Prostate gland (tissue), 2 donors: ENCODE data around the gene ADARB2.

Experiments
- POLR2A ChIP-seq: fragments of 450-650 bp; IDR thresholded peaks from one replicate; pipeline ENCODE4 v1.6.1; 2016; ENCODE audit warnings: antibody characterized with exemption, mild to moderate bottlenecking
- POLR2AphosphoS5 ChIP-seq: sonication (generic); formaldehyde crosslinking; IDR thresholded peaks from one replicate; pipeline ENCODE4 v1.6.1; 2017; ENCODE audit warnings: antibody characterized with exemption
- TF ChIP-seq, protein P1 (sequence below), 4 experiments: fragments of 200-600 bp in 2 of 4; fragments of 450-650 bp in 2 of 4; sonication (generic) in 2 of 4; IDR thresholded peaks; 1 replicate in 3 of 4; 2 replicates in 1 of 4; pipeline ENCODE4 v1.5.1; 2016 to 2019; ENCODE audit warnings: antibody characterized with exemption in 4 of 4, mild to moderate bottlenecking in 2 of 4, moderate library complexity in 2 of 4

GRCh38 chr10:1287487-1287886 is 449.8 kb downstream of the ADARB2 start:
- TF ChIP-seq, protein P1, sequence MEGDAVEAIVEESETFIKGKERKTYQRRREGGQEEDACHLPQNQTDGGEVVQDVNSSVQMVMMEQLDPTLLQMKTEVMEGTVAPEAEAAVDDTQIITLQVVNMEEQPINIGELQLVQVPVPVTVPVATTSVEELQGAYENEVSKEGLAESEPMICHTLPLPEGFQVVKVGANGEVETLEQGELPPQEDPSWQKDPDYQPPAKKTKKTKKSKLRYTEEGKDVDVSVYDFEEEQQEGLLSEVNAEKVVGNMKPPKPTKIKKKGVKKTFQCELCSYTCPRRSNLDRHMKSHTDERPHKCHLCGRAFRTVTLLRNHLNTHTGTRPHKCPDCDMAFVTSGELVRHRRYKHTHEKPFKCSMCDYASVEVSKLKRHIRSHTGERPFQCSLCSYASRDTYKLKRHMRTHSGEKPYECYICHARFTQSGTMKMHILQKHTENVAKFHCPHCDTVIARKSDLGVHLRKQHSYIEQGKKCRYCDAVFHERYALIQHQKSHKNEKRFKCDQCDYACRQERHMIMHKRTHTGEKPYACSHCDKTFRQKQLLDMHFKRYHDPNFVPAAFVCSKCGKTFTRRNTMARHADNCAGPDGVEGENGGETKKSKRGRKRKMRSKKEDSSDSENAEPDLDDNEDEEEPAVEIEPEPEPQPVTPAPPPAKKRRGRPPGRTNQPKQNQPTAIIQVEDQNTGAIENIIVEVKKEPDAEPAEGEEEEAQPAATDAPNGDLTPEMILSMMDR (IDR thresholded peaks at IDR 0.05) = no peak
- TF ChIP-seq POLR2AphosphoS5 (no peak), POLR2A (no peak)
